ENCODE measurements around the gene MAP2K1.

Gene MAP2K1

GRCh38 chr15:66505818-66506217, 119.1 kb downstream of the MAP2K1 start:
- POLR2A ChIA-PET, result no interaction called here
- WGBS (ENCODE audit: insufficient coverage), result 44% methylated on average over 2 of the region's 4 CpGs
- peak in 1 of 3 donors; percentile 16 for DNase-seq
- H3K27me3 ChIP-seq (replicated peaks in 2 of 5; ENCODE audit: control insufficient read depth in 4 of 5, insufficient read depth in 5 of 5, low read length in 4 of 5), result no peaks in the 10 kb centered on the region
- peaks cover 14 to 35% (median 21%) of the 10 kb centered on the region in 4 experiments for H3K36me3 ChIP-seq (ENCODE audit: control insufficient read depth in 4 of 4, insufficient read depth in 4 of 4, low read length in 3 of 4)
- H3K4me3 ChIP-seq (ENCODE audit: control insufficient read depth in 1 of 7, extremely low read depth in 1 of 7, insufficient read depth in 4 of 7, low read depth in 2 of 7, low read length in 6 of 7), result peak overlapping the region in 6 of 7 experiments; percentile 95 to 100 (median 98)
- H3K27ac ChIP-seq (ENCODE audit: insufficient read depth in 1 of 2, low read depth in 1 of 2, low read length in 2 of 2, poor library complexity in 1 of 2, severe bottlenecking in 2 of 2), result peak overlapping the region; percentile 96 to 99
- H3K4me1 ChIP-seq (ENCODE audit: control extremely low read depth in 1 of 4, control insufficient read depth in 4 of 4, insufficient read depth in 4 of 4, low read length in 3 of 4), result peaks cover 16 to 43% (median 26%) of the 10 kb centered on the region in 4 experiments
- no peaks in the 10 kb centered on the region for H3K9me3 ChIP-seq (ENCODE audit: control extremely low read depth in 1 of 5, control insufficient read depth in 4 of 5, insufficient read depth in 2 of 5, low read depth in 1 of 5, low read length in 4 of 5)
- CTCF ChIA-PET, result interaction anchor here (1.2 kb wide), 1 partner anchor 72 kb away, joined by 3 read pairs; no protein-coding TSS in a partner anchor

- ChIA-PET CTCF (interaction anchor here (1.7 kb wide), 1 partner anchor 11 kb away, joined by 5 read pairs; the partner anchor contains the start of gene SNAPC5), POLR2A (no interaction called here)
- peaks cover 8 to 23% (median 12%) of the 10 kb centered on the region in 4 experiments for H3K4me1 ChIP-seq (ENCODE audit: control extremely low read depth in 1 of 4, control insufficient read depth in 4 of 4, insufficient read depth in 4 of 4, low read length in 3 of 4)
- DNase-seq, result peak in 1 of 3 donors; percentile 20
- WGBS (ENCODE audit: insufficient coverage), result no CpG with 5 or more reads among the region's 3 CpGs
- no peaks in the 10 kb centered on the region for H3K9me3 ChIP-seq (ENCODE audit: control extremely low read depth in 1 of 5, control insufficient read depth in 4 of 5, insufficient read depth in 2 of 5, low read depth in 1 of 5, low read length in 4 of 5)
- H3K4me3 ChIP-seq (ENCODE audit: control insufficient read depth in 1 of 7, extremely low read depth in 1 of 7, insufficient read depth in 4 of 7, low read depth in 2 of 7, low read length in 6 of 7), result no peak overlapping the region
- H3K36me3 ChIP-seq (ENCODE audit: control insufficient read depth in 4 of 4, insufficient read depth in 4 of 4, low read length in 3 of 4), result peaks cover 0 to 9% (median 3%) of the 10 kb centered on the region in 4 experiments
- H3K27me3 ChIP-seq (replicated peaks in 2 of 5; ENCODE audit: control insufficient read depth in 4 of 5, insufficient read depth in 5 of 5, low read length in 4 of 5), result no peaks in the 10 kb centered on the region
- peak overlapping the region in 1 of 2 experiments; percentile 4 for H3K27ac ChIP-seq (ENCODE audit: insufficient read depth in 1 of 2, low read depth in 1 of 2, low read length in 2 of 2, poor library complexity in 1 of 2, severe bottlenecking in 2 of 2)
Observed at GRCh38 chr15:66508293-66508883, 121.7 kb downstream of the MAP2K1 start.

DNA sequence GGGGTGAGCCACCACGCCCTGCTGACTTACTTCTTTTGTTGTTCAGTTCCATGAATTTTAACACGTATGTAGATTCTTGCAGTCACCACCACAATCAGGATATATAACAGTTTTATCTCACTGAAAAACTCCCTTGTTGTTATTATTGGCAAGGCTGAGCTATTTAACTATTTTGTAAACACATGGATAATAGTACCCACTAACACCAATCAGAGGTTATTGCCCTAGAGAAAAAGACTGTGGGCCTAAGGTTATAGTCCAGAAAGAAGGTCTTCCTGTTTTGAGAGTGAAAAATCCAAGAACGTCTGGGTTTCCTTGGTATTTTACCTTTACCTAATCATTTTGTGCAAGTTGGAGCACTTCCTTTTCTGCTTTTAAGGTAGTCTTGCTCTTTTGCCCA, 127.9 kb downstream of the MAP2K1 start:
- no peaks in the 10 kb centered on the region for H3K9me3 ChIP-seq (ENCODE audit: control extremely low read depth in 1 of 5, control insufficient read depth in 4 of 5, insufficient read depth in 2 of 5, low read depth in 1 of 5, low read length in 4 of 5)
- no peaks in the 10 kb centered on the region for H3K4me1 ChIP-seq (ENCODE audit: control extremely low read depth in 1 of 4, control insufficient read depth in 4 of 4, insufficient read depth in 4 of 4, low read length in 3 of 4)
- ChIA-PET CTCF (interaction anchor here (1.0 kb wide), 1 partner anchor 16 kb away, joined by 3 read pairs; no protein-coding TSS in a partner anchor), POLR2A (no interaction called here)
- no peak overlapping the region for H3K4me3 ChIP-seq (ENCODE audit: control insufficient read depth in 1 of 7, extremely low read depth in 1 of 7, insufficient read depth in 4 of 7, low read depth in 2 of 7, low read length in 6 of 7)
- H3K27ac ChIP-seq (ENCODE audit: insufficient read depth in 1 of 2, low read depth in 1 of 2, low read length in 2 of 2, poor library complexity in 1 of 2, severe bottlenecking in 2 of 2), result no peak overlapping the region
- 100% methylated on average over 2 of the region's 3 CpGs for WGBS (ENCODE audit: insufficient coverage)
- H3K36me3 ChIP-seq (ENCODE audit: control insufficient read depth in 4 of 4, insufficient read depth in 4 of 4, low read length in 3 of 4), result peaks cover 3 to 33% (median 17%) of the 10 kb centered on the region in 4 experiments
- no peak for DNase-seq
- no peaks in the 10 kb centered on the region for H3K27me3 ChIP-seq (replicated peaks in 2 of 5; ENCODE audit: control insufficient read depth in 4 of 5, insufficient read depth in 5 of 5, low read length in 4 of 5)

DNA sequence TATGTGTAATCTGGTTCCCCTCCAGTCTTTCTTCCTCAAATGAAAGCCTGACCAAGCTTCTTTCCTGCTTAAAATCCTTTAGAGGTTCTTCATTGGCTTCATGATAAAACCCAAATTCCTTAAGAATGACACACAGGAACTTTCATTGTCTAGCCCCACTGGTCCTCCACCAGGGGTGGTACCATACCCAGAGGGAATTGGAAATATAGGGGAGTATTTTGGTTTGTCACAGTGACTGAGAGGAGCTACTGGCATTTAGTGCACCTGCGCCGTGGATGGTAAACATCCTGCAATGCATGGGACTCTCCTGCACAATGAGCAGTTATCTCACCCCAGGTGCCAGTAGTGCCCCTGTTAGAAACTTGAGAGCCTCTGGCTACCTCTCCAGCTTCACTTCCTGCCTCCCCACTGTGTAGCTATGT, 129.2 kb downstream of the MAP2K1 start:
- DNase-seq, result no peak
- WGBS (ENCODE audit: insufficient coverage), result 100% methylated on average over 2 of the region's 2 CpGs
- H3K4me1 ChIP-seq (ENCODE audit: control extremely low read depth in 1 of 4, control insufficient read depth in 4 of 4, insufficient read depth in 4 of 4, low read length in 3 of 4), result no peaks in the 10 kb centered on the region
- ChIA-PET CTCF (interaction anchor here (1.1 kb wide), 1 partner anchor 9 kb away, joined by 3 read pairs; no protein-coding TSS in a partner anchor), POLR2A (no interaction called here)
- H3K4me3 ChIP-seq (ENCODE audit: control insufficient read depth in 1 of 7, extremely low read depth in 1 of 7, insufficient read depth in 4 of 7, low read depth in 2 of 7, low read length in 6 of 7), result no peak overlapping the region
- H3K36me3 ChIP-seq (ENCODE audit: control insufficient read depth in 4 of 4, insufficient read depth in 4 of 4, low read length in 3 of 4), result peaks cover 5 to 30% (median 19%) of the 10 kb centered on the region in 4 experiments
- H3K27ac ChIP-seq (ENCODE audit: insufficient read depth in 1 of 2, low read depth in 1 of 2, low read length in 2 of 2, poor library complexity in 1 of 2, severe bottlenecking in 2 of 2), result no peak overlapping the region
- no peaks in the 10 kb centered on the region for H3K27me3 ChIP-seq (replicated peaks in 2 of 5; ENCODE audit: control insufficient read depth in 4 of 5, insufficient read depth in 5 of 5, low read length in 4 of 5)
- H3K9me3 ChIP-seq (ENCODE audit: control extremely low read depth in 1 of 5, control insufficient read depth in 4 of 5, insufficient read depth in 2 of 5, low read depth in 1 of 5, low read length in 4 of 5), result no peaks in the 10 kb centered on the region

DNA sequence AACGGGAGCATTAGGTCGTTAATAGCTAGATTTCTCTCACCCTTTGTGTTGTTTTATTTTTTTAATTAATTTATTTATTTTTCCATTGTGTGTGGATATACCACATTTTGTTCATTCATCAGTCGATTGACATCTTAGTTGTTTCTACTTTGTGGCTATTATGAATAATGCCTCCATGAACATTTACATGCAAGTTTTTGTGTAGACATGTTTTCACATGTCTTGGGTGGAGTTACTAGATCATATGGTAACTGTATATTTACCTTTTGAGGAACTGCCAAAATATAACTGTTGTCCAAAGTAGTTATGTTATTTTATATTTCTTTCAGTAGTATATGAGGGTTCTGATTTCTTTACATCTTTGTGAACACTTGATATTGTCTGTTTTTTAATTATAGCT, 137.2 kb downstream of the MAP2K1 start:
- Histone ChIP-seq H3K4me1 (ENCODE audit: control extremely low read depth in 1 of 4, control insufficient read depth in 4 of 4, insufficient read depth in 4 of 4, low read length in 3 of 4) (no peaks in the 10 kb centered on the region), H3K27me3 (replicated peaks in 2 of 5; ENCODE audit: control insufficient read depth in 4 of 5, insufficient read depth in 5 of 5, low read length in 4 of 5) (no peaks in the 10 kb centered on the region), H3K9me3 (ENCODE audit: control extremely low read depth in 1 of 5, control insufficient read depth in 4 of 5, insufficient read depth in 2 of 5, low read depth in 1 of 5, low read length in 4 of 5) (no peaks in the 10 kb centered on the region), H3K4me3 (ENCODE audit: control insufficient read depth in 1 of 7, extremely low read depth in 1 of 7, insufficient read depth in 4 of 7, low read depth in 2 of 7, low read length in 6 of 7) (no peak overlapping the region), H3K36me3 (ENCODE audit: control insufficient read depth in 4 of 4, insufficient read depth in 4 of 4, low read length in 3 of 4) (peaks cover 11 to 40% (median 28%) of the 10 kb centered on the region in 4 experiments), H3K27ac (ENCODE audit: insufficient read depth in 1 of 2, low read depth in 1 of 2, low read length in 2 of 2, poor library complexity in 1 of 2, severe bottlenecking in 2 of 2) (no peak overlapping the region)
- CTCF ChIA-PET, result no interaction called here
- WGBS (ENCODE audit: insufficient coverage), result no CpG with 5 or more reads among the region's 3 CpGs
- POLR2A ChIA-PET, result no interaction called here
- DNase-seq, result no peak

- Histone ChIP-seq H3K27ac (ENCODE audit: insufficient read depth in 1 of 2, low read depth in 1 of 2, low read length in 2 of 2, poor library complexity in 1 of 2, severe bottlenecking in 2 of 2) (no peak overlapping the region), H3K36me3 (ENCODE audit: control insufficient read depth in 4 of 4, insufficient read depth in 4 of 4, low read length in 3 of 4) (peaks cover 16 to 47% (median 32%) of the 10 kb centered on the region in 4 experiments), H3K4me3 (ENCODE audit: control insufficient read depth in 1 of 7, extremely low read depth in 1 of 7, insufficient read depth in 4 of 7, low read depth in 2 of 7, low read length in 6 of 7) (no peak overlapping the region), H3K27me3 (replicated peaks in 2 of 5; ENCODE audit: control insufficient read depth in 4 of 5, insufficient read depth in 5 of 5, low read length in 4 of 5) (no peaks in the 10 kb centered on the region), H3K9me3 (ENCODE audit: control extremely low read depth in 1 of 5, control insufficient read depth in 4 of 5, insufficient read depth in 2 of 5, low read depth in 1 of 5, low read length in 4 of 5) (no peaks in the 10 kb centered on the region), H3K4me1 (ENCODE audit: control extremely low read depth in 1 of 4, control insufficient read depth in 4 of 4, insufficient read depth in 4 of 4, low read length in 3 of 4) (no peaks in the 10 kb centered on the region)
- CTCF ChIA-PET, result interaction anchor here (1.0 kb wide), 1 partner anchor 12 kb away, joined by 4 read pairs; no protein-coding TSS in a partner anchor
- DNase-seq, result no peak
- POLR2A ChIA-PET, result no interaction called here
- WGBS (ENCODE audit: insufficient coverage), result 100% methylated on average over 2 of the region's 4 CpGs
Observed at GRCh38 chr15:66524838-66525237, 138.1 kb downstream of the MAP2K1 start.

DNA sequence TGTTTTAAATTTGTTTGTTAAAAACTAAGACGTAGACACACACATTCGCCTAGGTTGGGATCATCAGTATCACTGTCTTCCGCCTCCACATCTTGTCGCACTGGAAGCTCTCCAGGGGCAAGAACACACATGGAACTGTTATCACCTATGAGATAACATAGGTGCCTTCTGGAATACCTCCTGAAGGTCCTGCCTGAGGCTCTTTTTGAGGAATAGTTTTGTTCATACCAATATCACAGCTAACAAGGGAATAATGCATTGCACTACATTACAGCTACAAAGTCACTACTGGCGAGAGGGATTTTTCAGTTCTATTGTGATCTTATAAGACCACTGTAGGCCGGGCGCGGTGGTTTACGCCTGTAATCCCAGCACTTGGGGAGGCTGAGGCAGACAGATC, 148.3 kb downstream of the MAP2K1 start:
- Histone ChIP-seq H3K27ac (ENCODE audit: insufficient read depth in 1 of 2, low read depth in 1 of 2, low read length in 2 of 2, poor library complexity in 1 of 2, severe bottlenecking in 2 of 2) (no peak overlapping the region), H3K36me3 (ENCODE audit: control insufficient read depth in 4 of 4, insufficient read depth in 4 of 4, low read length in 3 of 4) (peaks cover 7 to 23% (median 16%) of the 10 kb centered on the region in 4 experiments), H3K9me3 (ENCODE audit: control extremely low read depth in 1 of 5, control insufficient read depth in 4 of 5, insufficient read depth in 2 of 5, low read depth in 1 of 5, low read length in 4 of 5) (no peaks in the 10 kb centered on the region), H3K4me3 (ENCODE audit: control insufficient read depth in 1 of 7, extremely low read depth in 1 of 7, insufficient read depth in 4 of 7, low read depth in 2 of 7, low read length in 6 of 7) (no peak overlapping the region), H3K27me3 (replicated peaks in 2 of 5; ENCODE audit: control insufficient read depth in 4 of 5, insufficient read depth in 5 of 5, low read length in 4 of 5) (no peaks in the 10 kb centered on the region), H3K4me1 (ENCODE audit: control extremely low read depth in 1 of 4, control insufficient read depth in 4 of 4, insufficient read depth in 4 of 4, low read length in 3 of 4) (no peaks in the 10 kb centered on the region)
- CTCF ChIA-PET, result no interaction called here
- WGBS (ENCODE audit: insufficient coverage), result 99% methylated on average over 9 of the region's 9 CpGs
- DNase-seq, result no peak
- POLR2A ChIA-PET, result no interaction called here

Measured in common myeloid progenitor, CD34-positive (primary cell).